GM19397 (cell line): ENCODE measurements around the gene EPGN.

Experiments
- ATAC-seq: cut with Tn5 transposase; IDR thresholded peaks from one replicate; pipeline ENCODE4 v1.9.1; 2021; ENCODE audit warnings: mild to moderate bottlenecking, moderate library complexity; ENCODE audit not compliant: unreplicated experiment

Gene EPGN

DNA sequence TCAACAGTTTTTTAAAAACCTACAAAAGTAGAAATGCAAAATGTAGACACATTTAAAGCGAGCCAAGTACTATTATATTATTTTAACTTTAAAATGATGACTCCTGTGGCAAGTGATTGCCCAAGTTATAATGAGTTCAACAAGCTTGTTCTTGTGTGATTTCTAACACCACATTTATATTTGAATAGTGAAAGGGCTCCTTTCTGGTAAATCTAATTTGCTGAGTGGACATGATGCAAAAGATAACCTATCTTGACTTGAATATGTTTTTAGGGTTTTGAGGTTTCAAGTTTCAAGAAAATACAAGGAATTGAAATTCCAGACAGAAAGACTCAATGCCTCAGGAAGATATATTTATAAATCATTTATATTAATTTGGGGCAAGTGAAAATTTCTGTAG, 1.1 kb upstream of the EPGN start:
- ATAC-seq: no peak

- no peak for ATAC-seq
These were observed 953 bp downstream of the EPGN start for GRCh38 chr4:74309223-74309622.

DNA sequence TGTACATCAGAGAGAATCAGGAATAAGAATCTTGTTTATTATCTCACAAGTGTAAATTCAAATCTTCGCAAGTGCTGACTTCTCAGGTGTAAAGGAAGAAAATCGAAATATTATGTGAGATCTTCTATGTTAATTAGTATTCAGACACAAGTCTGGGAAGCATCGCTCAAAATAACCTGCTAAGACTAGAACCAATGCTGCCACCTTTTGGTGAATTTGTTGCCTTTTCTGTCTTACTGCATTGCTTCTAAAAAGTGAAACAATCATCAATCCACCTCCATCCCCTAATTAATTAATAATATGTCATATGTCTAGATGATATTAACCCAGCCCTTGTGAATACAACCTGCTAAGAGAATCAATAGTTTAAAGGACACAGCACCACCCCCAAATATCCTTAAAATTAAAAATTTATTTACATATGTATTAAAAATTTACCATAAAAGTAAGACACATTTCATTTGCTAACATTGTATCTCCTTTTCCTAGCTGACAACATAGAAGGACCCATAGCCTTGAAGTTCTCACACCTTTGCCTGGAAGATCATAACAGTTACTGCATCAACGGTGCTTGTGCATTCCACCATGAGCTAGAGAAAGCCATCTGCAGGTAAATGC, 3.5 kb downstream of the EPGN start:
- no peak for ATAC-seq

- ATAC-seq: no peak
These were observed 6.1 kb downstream of the EPGN start for GRCh38 chr4:74314329-74314728.

GRCh38 chr4:74314944-74315343, 6.7 kb downstream of the EPGN start:
- ATAC-seq: no peak

GRCh38 chr4:74315376-74315775, 7.1 kb downstream of the EPGN start:
- ATAC-seq: no peak

DNA sequence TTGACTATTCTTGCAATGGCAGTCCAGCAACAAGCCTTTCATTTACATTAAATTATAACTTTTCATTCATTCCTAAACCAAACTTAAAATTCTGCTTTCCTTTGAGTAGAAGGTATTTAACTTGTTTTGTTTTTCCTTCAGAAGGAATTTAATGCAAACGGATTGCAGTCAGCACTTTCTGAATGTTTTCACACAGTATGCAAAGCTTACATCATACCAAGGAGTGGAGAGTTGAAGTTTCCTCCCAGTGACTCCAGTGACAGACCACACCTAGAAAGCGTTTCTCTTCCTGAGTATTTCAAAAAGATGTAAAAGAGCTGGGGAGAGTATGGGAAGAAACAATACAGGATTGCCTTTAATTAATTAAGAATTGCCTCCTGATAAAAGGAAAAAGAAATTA, 8.1 kb downstream of the EPGN start:
- no peak for ATAC-seq

GRCh38 chr4:74317616-74318246, 9.5 kb downstream of the EPGN start:
- ATAC-seq: no peak

GRCh38 chr4:74318276-74318675, 10.0 kb downstream of the EPGN start:
- no peak for ATAC-seq

DNA sequence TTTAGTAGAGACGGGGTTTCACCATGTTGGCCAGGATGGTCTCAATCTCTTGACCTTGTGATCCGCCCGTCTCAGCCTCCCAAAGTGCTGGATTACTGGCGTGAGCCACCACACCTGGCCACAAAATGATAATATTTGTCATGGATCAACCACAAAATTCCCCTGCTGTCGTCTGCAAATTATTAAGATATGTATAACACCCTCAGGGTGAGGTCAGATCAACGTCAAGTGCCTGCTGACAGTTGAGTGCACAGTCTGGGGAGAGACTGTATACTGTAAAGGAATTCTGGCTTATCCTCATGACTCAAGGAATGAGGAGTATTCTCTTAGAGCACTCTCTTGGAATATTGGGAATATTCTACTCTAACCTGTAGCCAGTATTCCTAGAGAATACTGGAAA, 11.2 kb downstream of the EPGN start:
- ATAC-seq: no peak

DNA sequence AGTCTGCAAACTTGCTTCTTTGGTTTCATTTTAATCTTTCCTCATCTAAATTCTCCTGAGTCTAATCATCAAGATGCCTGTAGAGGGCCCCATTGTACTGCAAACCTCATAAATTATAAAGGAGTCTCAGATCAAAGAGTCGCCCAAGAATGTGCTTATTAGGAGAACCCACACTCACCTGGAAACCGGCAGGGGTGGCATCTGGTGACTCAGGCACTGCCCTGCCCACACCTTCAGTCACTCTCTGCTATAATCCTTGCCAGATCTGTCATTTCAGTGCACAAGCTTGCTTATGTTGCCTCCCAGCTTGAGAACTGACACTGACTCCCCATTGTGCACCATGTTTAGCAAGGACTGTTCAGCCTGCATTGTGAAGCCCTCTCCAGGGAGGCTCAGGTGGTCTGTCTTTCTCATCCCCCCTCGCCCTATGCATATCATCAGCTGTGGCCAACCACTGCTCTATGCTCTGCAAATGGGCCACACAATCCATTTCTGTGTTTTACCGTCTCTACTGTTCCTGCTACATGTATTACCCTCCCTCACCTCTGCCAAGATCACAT, 12.4 kb downstream of the EPGN start:
- peak; percentile 54 for ATAC-seq

- ATAC-seq: no peak
These were observed 14.0 kb downstream of the EPGN start for GRCh38 chr4:74322301-74322700.

DNA sequence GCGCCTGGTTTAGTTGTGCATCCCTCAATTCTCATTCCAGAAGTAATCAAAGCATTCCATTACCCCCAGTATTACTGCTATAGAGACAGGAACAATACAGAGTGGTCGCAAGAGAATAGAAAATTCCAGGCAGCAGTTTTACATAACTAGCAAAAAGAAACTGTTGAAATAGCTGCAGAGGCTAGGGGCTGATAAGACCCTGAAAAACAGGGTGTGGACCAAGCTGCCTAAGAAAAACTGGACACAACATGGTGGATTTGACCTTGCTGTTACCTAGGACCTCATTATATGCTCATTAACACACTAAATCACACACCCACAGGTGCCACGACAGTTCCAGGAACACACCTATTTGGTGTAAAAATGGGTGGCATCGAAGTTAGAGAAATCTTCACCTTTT, 15.4 kb downstream of the EPGN start:
- ATAC-seq: no peak

- no peak for ATAC-seq
These were observed 16.0 kb downstream of the EPGN start for GRCh38 chr4:74324262-74324661.

DNA sequence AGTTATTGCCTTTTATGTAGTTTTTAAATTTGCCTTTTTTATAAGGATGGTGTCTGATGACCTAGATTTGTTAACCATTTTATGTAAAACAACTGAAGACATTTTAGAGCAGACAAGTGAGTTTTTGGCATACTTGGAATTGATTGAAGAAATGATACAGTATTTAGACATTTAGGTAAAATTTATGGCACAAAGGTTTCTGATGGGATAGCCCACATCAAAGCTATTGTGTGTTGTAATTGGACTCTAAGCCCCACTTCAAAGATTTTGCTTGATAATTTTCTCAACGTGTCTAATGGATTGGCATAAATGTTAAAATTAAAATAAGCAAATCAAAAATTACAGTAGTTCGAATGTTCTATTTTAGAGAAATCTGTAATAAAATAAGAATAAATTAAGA, 17.6 kb downstream of the EPGN start:
- ATAC-seq: no peak

GRCh38 chr4:74327762-74328161, 19.5 kb downstream of the EPGN start:
- ATAC-seq: no peak

DNA sequence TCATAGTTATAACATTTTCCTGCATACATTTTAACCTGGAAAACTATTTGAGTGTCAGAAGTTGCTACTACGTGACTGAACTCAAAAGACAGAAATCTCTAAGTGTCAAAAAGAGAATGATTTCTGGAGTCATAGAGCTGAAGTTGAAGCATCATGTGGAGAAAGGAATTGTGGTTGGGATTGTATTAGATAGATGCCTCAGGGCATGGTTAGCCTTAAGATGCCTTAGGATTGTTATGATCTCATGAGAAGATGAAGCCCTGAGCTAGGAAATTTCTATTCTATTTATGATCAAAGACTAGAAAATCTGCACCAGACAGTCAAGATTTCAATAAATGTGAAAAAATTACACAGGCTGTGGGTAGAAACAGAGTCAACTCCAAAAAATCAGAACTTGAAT, 20.2 kb downstream of the EPGN start:
- ATAC-seq: no peak

DNA sequence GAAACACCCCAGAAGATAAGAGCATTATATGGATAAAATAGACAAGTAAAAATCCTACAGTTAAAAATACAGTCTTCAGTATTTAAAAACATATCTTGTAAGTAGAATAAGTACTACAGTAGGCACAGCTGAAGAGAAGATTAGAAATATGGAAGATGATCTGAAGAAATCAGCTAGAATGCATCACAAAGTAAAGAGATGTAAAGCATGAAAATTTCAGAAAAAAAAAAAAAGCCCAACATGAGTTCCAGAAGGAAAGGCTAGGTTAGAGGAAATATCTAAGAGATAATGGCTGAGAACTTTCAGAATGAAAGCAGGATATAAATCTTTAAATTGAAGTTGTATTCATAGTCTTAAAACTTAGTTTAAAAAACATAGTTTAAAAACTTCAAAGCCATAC, 21.0 kb downstream of the EPGN start:
- ATAC-seq: no peak

GRCh38 chr4:74330295-74330750, 22.1 kb downstream of the EPGN start:
- ATAC-seq: no peak

- no peak for ATAC-seq
These were observed 23.0 kb downstream of the EPGN start for GRCh38 chr4:74331252-74331651.

- no peak for ATAC-seq
These were observed 23.7 kb downstream of the EPGN start for GRCh38 chr4:74331944-74332343.

DNA sequence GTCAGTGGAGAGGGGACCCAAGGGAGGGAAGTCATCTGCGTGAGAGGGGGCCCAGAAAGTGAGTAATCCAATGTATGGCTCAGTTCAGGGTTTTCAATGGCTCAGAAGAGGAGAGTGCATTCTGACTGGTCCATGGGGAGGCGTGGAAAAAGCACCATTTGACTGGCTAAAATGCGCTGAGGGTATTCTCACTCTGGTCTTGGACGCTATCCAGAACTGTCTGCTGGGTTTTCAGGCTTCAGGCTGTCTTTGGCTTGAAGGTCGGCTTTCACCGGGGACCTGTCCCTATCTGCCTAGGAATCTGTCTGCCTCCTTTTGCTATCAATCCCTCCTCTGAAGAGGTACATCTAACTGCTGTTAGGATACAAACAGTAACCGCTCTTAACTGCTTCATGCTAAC, 26.4 kb downstream of the EPGN start:
- no peak for ATAC-seq
